GM12878 (cell line): ENCODE measurements around the gene CHAT. TPM values are rescaled to one million over a fixed set of nuclear protein-coding genes. Genes with fewer than 3 reads are reported as not detected.

Experiments
- BRCA1 ChIP-seq: IDR thresholded peaks from 2 replicates; pipeline ENCODE4 v1.6.1; 2011; ENCODE audit warnings: low read depth, low read length, improper control_type of control experiment
- CBFB ChIP-seq: IDR thresholded peaks from 2 replicates; pipeline ENCODE4 v1.6.1; 2016; ENCODE audit warnings: antibody characterized with exemption, low read depth
- CBX5 ChIP-seq: sonication (generic); IDR thresholded peaks from 2 replicates; pipeline ENCODE4 v1.6.1; 2016; ENCODE audit warnings: low read depth, moderate library complexity, mild to moderate bottlenecking, inconsistent platforms
- EED ChIP-seq: sonication (generic); IDR thresholded peaks from 2 replicates; pipeline ENCODE4 v1.6.1; 2016; ENCODE audit warnings: antibody characterized with exemption, low read depth
- NR2F1 ChIP-seq: fragments of 450-650 bp; conservative IDR thresholded peaks from 2 replicates; pipeline ENCODE4 v1.6.1; 2017; ENCODE audit warnings: mild to moderate bottlenecking
- NRF1 ChIP-seq: conservative IDR thresholded peaks from 2 replicates; pipeline ENCODE4 v1.6.1; 2011; ENCODE audit warnings: mild to moderate bottlenecking, low read depth, low read length, improper control_type of control experiment
- PBX3 ChIP-seq: IDR thresholded peaks from 2 replicates; pipeline ENCODE4 v1.6.1; 2011; ENCODE audit warnings: mild to moderate bottlenecking, low read depth, low read length, moderate library complexity; ENCODE audit not compliant: insufficient replicate concordance
- REST ChIP-seq: IDR thresholded peaks from 2 replicates; pipeline ENCODE4 v1.6.1; 2012; ENCODE audit warnings: mild to moderate bottlenecking, low read depth, low read length
- SKIL ChIP-seq: fragments of 450-650 bp; IDR thresholded peaks from 2 replicates; pipeline ENCODE4 v1.6.1; 2017; ENCODE audit warnings: mild to moderate bottlenecking, low read depth, inconsistent platforms; ENCODE audit not compliant: poor library complexity, severe bottlenecking
- SMARCA5 ChIP-seq: fragments of 450-650 bp; IDR thresholded peaks from 2 replicates; pipeline ENCODE4 v1.6.1; 2017; ENCODE audit warnings: mild to moderate bottlenecking
- SP1 ChIP-seq: IDR thresholded peaks from one replicate; pipeline ENCODE4 v1.6.1; 2011; ENCODE audit warnings: low read depth, low read length
- ZZZ3 ChIP-seq: IDR thresholded peaks from 2 replicates; pipeline ENCODE4 v1.6.1; 2011; ENCODE audit warnings: low read depth; ENCODE audit not compliant: control insufficient read depth, insufficient read length
- polyA plus RNA-seq, 11 experiments: library from polyadenylated mRNA; depleted of rRNA in 4 of 11; unstranded in 6 of 11; stranded (reverse) in 5 of 11; fragments of >200 nt; fragmentation: Nextera tagmentation in 4 of 11; fragmentation: Illumina TruSeq in 1 of 11; extraction: Ambion mirVana in 4 of 11; extraction: Trizol in 1 of 11; gene quantifications; 1 replicate in 1 of 11; 2 replicates in 10 of 11; pipeline versions ENCODE4 v1.2.1 to v1.2.3, GENCODE V29; 2011 to 2016; ENCODE audit warnings: inconsistent platforms in 2 of 11, missing spikeins in 2 of 11, low read depth in 1 of 11
- total RNA-seq, 4 experiments: library from RNA; depleted of rRNA in 3 of 4; stranded (reverse); fragments of >200 nt in 3 of 4; fragmentation: Illumina TruSeq in 1 of 4; extraction: Trizol in 1 of 4; gene quantifications; 2 replicates each; pipeline versions ENCODE4 v1.2.1 to v1.2.3, GENCODE V29; 2013 to 2021

CHAT gene
- total and polyA plus RNA-seq, 10 of the 15 experiments (the other 5 are each of a cell fraction or from before 2014, with no cell fraction given), result not detected

- no peak for TF ChIP-seq SKIL
- TF ChIP-seq EED, result no peak
- TF ChIP-seq BRCA1, result no peak
- TF ChIP-seq NRF1, result no peak
- TF ChIP-seq PBX3, result no peak
- TF ChIP-seq SMARCA5, result no peak
- no peak for TF ChIP-seq NR2F1
- no peak for TF ChIP-seq REST
- TF ChIP-seq CBX5, result no peak
- TF ChIP-seq CBFB, result no peak
- no peak for TF ChIP-seq ZZZ3
- no peak for TF ChIP-seq SP1
- TF ChIP-seq, all 136 proteins: peak for 0
These were observed 10.8 kb downstream of the CHAT start (continued) for GRCh38 chr10:49624629-49625028.
